Iris pigment epithelial cell (primary cell): ENCODE measurements around the gene HOXA13.

Experiments
- DNase-seq: peaks from one replicate; pipeline ENCODE4 v3.0.0-alpha.2; 2011; ENCODE audit warnings: low read depth

The HOXA13 gene

DNA sequence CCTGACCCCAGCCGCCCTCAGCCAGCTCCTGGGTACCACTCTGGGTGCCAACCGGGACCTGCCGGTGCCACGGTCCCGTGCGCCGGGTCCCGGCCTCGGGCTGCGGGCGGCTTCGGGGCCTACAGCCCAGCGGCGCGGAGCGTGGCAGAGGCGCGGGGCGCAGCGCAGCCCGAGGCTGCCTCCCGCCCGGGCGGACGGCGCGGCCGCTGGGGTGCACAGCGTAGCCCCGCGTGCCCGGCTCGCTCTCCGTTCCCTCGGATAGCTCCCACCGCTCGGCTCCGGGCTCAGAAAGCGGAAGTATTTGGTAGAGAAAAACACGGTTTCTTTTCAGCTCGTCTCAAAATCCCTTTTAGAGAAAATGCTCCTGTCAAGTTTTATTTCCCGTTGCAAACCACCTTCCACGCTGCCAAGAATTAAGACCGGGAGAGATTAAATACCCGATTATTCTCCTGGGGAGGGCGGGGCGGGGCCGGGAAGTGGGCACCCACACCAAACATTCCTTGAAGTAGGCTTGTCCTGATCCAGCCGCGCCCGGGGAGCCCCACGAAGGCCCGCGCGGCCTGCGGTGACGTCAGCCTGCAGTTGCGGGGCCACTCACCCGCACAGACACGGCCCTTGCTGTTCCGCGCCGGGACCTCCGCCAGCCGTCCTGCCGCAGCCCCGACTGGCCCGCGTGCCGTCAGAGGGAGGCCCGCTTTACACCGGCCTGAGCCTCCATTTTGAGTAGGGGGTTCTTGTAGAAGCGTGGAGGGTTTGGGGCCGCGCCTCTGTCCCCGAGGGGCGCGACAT is 7.2 kb downstream of the HOXA13 start:
- DNase-seq = no peak

DNA sequence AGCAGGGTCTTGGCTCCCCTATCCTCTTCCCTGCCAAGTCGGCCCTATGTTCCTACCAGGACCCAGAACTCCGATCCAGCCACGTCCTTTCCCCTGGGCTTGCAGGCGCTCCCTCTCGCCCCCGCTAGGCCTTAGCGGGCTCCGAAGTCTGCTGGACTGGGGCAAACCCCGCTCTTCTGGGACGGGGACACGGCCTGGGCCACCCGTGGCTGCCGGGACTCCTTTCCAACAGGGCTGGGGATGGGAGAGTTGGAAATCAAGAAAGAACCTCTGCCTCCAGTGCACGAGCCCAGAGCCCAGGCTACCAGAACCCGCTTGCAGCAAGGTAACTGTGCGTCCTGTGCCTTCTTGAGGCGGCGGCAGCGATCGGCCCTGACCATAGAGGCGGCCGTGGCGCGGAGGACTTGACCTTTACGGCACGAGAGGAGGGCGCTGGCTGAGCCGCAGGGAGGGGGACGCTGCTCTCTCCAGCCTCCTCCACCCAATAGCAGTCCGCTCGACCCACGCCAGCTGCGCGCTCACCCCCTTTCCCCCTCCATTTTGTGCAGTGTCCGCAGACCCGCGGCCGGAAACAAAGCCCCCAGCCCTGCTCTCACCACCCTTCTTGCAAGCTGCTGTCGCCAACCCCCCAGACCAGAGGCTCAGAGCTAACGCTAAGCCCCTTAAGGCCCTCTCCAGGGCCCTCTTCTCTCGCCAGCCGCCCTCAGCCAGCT is 7.9 kb downstream of the HOXA13 start:
- no peak for DNase-seq

DNA sequence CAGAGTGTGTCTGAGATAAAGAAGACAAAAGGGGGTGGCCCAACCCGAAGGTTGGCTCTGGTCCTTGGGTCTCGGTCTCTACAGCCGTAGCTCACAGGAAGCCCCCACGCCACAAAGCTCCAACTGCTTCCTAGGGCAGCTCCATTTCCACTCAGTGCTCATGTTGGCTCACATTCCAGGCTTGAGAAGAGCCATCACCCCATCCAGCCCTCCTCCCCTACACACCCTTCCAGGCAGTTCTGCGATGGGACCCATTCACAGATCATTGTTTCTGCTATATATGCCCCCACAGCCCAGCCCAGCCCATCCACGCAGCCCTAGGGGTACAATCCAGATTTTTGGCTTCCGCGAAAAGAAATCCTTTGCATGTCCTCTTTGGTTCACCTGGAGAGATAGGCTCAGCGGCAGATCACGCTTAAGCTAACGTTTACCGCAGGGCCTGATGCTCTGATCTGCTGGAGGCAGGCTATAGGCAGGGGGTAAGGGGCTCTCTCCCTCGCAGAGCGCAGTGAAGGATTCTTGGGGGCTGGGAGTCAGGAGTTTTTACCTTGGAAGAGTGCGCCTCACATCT is 8.6 kb downstream of the HOXA13 start:
- DNase-seq = no peak

DNA sequence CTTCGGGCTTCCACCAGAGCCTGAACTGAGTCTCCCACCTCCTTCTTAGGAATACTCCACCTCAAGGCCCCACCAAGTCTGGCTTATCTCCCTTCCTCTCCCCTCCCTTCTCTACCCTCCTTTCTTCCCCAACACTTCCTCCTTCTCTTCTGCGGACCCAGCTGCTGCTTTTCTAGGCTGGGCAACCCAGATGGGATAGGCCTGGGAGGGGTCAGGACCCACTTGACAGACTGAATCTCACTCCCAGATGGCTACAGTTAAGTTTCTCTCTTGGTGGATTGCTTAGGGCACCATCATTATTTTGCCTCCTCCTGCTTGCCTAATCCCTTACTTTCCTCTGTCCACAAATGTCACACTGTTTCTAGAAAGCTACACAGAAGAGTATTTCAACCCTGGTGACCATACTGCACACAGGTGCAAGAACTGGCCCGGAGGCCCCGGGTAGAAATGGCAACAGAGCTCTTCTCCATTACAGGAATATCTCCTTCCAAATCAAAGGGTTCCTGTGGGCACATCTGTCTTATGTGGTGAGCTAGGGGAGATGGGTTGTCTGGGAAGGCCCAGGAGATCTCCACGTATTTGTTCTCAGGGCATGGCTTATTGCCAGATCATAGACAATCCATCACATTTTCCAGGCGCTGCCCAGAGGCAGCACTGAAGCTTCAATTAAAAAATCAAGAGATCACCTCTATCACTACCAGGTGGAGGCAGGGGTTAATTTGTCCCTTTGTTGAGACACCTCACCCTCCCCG is 9.7 kb downstream of the HOXA13 start:
- no peak for DNase-seq

DNA sequence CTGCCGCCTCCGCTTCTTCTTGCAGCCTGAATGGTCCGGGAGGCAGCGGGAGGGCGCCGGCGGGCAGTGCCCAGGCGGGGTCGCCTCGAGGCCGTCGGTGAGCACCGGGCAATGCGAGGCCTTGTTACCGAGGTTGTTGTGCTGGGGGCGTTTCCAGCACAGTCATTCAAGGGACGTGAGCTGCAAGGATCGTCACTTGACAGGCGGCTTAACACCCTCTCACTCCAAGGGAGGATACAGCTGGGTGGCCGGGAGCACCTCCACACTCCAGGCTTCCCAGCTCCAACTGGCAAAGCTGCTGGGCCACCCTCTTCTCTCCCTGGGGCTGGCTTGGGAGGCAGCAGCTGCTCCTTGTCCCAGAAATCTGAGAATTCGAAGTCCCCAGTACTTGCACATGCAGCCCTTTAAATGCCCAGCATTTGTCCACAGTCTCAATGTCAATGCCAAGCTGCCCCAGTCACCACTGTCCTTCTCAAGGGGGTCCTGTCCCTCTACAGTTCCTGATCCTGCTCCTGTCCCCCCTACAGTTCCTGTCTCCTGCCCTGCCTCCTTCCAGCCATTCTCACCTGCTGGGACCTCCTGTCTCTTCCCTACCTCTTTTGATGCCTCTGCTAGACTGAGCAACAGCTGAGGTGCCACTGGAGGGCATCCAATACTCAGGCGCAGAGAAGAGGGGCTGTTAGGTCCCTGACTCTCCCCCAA is 10.4 kb downstream of the HOXA13 start:
- DNase-seq = no peak

DNA sequence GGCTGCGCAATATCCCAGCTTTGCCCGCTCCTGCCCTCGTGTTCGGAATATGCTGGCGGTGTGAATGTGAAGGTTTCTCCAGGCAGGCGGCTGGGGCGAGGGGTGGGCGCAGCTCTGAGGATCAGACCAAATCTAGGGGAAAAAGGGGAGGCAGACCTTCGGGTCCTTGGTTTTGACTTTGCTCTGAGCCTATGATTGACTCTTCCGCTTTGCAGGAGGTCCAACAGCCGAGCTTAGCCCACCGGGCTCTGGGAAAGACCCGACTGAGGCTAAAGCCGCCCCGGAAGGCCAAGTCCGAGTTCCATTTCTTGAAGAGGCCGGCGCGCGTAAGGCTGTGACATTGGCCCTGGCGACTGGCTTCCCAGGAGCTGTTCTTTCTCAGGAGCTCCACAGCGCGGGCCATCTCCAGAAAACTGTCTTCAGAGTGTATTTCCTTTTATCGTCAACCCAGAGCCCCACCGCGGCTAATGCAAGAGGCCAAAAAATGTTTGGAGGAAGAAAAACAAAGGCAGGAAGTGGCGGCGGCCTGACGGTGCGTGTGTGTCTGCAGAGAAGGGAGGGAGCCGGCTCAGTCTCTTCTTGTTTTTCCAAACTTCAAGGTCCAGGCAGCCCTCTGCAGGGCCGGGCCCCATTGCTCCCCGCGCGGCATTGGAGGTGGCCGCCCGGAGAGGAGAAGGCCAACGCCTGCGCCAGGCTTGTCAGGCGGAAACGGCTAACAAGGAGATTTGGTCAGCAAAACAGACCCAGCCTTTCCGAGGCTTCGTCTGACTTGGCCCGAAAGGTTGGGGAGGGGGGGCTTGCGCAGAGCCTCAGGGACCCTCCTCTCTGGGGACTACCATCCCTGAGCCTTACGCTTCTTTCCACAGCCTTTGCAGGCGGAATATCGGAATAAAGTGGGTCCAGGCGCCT is 11.3 kb downstream of the HOXA13 start:
- DNase-seq = no peak

DNA sequence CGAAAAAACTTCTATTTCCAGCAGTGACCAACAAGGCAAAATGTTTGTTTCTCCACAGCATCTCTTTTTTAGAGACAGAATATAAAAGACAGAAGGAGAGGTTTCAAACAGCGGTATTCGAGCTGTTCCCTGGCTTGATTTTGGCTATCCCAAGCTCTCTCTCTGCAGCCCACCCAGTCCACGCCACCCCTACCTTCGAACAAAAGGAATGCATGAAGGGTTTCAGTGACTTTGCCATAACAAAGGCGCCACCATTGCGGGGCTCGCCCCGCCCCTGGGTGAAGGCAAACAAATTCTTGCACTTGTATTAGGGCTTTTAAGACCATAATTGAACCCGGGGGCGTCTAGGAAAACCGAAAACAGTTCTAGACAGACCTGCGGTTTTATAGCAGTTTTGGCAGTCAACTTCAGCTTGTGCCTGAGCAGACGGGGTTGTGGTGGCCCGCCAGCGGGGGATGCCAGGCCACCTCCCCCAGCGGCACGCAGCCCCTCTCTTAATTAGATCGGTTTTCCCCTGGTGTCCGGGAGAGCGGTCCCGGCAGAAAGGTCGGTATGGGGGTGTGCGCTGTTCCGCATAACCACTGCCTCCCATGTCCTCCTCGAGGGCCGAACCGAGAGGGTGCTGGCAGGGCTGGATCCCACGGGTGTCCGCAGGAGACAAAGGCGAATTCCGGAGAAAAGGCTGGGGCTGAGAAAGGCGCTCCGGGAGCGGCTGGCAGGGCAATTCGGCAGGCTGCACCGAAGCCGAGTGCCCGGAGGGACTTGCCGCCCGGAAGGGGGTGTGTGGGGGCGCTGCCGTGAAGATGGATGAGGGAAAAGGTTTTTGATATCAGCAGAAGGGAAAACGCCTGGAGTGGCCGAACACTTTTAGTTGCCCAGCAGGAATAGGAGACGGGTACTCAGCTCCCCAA is 12.2 kb downstream of the HOXA13 start:
- DNase-seq = no peak

DNA sequence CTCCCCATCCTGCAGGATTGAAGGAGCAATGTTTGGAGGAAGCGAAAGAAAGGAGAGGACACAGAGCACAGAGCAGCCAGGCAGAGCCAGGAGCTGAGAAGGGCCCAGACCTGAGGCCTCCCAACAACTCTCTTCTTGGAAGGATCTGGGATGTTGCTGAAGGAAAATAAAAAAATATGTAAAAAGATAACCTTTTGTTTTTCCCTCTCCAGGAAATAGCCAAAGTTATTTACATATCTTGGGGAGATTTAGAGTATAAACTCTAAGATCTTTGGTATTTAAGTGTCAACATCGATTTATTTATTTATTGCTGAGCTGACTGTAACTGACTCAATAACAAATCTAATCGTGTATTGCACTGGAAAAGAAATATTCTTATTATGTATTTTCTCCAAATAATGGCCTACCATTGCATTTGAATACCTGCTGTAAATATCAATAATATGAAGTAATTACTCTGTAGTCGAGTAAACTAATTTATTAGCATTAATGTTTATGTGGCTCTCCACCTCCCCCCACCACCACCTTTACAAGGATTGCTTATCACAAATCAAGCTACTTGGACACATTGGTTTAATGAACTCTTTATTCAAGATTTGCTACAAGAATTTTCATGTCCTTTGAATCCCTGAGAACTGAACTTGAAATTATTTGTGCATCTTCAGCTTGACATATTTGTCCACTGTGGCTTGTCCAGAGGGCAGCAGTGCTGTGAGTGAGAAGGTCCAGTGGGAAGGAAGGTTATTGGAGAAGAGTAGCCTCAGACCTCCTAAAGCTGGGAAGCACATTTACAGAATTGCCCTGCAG is 13.0 kb downstream of the HOXA13 start:
- no peak for DNase-seq

DNA sequence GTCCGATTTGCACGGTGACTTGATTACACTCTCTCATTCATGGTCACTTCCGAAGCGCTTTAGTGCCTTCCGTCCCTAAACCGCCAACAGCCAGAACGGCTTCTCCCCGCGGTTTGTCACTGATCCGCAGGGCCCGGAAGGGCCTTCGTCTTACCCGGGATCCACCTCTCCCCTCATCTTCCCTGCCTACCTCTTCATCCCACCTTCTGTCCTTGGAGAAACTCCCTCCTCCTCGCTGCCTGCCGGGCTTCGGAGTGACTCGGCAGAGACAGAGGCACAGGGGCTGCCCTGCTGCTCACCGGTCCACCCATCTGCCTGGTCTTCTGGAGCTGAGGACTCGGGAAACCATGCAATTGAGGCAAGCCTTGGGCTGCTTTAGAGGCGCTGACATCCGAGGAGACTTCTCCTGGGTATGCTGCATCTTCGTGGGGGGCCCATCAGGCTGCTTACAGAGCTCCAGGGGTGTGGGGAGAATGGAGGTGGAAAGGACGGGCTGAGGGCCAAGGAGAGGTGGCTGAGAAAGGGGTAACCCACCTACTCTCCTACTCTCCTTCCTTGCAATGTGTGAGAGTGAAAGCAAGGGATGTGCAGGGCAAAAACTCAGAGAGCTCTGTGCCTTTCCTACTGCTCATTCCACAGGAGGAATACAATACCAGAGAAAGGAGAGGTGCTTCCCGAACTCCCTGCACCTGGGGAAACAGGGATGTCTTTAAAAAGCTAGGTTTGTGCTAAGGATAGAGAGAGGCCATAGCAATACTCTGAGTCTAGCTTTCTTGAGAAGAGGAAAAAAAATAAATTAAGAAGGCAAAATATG is 13.8 kb downstream of the HOXA13 start:
- no peak for DNase-seq

DNA sequence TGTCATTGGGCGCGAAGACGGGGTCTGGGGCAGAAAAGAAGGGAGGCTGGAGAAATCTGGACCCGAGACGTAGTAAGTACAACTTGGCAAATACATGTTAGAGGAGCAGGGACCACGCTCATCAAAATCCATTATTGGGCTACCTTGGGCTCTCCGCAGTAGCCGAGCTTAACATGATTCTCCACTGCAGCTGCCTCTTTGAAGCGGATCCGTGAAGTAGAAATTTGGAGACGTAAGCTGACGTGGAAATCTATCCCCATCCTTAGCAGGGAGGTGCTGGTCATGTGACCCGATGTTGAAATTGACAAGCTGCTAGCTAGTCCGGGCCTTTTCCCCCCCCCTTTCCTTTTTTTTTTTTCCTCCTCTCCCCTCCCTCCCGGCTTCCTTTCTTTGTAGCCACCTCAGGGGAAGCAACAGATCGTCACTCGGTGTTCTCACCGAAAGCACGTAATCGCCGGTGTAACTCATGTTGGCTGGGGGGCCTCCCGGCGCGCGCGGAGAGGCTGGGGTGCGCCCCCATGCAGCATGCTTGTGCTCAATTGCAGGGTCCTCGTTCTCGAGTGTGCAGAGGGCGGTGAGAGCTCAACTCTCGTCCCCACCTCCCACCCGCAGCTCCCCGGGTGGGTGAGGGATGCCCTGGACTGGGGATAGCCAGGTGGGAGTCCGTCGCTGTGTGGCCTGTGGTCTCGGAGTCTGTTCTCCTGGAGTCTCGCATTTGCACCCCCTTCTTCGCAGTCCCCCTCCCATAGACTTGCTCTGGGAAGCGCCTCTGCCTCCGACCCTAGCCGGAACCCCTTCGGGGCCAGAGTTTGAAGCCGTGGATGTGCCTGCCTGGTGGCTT is 14.7 kb downstream of the HOXA13 start, which contains the start of gene HOXA11:
Gene HOXA11 (minus strand): TSS at position 220 of the 841 bp plus-strand sequence. CDS start 88 bp downstream, at position 132.
- DNase-seq = no peak

DNA sequence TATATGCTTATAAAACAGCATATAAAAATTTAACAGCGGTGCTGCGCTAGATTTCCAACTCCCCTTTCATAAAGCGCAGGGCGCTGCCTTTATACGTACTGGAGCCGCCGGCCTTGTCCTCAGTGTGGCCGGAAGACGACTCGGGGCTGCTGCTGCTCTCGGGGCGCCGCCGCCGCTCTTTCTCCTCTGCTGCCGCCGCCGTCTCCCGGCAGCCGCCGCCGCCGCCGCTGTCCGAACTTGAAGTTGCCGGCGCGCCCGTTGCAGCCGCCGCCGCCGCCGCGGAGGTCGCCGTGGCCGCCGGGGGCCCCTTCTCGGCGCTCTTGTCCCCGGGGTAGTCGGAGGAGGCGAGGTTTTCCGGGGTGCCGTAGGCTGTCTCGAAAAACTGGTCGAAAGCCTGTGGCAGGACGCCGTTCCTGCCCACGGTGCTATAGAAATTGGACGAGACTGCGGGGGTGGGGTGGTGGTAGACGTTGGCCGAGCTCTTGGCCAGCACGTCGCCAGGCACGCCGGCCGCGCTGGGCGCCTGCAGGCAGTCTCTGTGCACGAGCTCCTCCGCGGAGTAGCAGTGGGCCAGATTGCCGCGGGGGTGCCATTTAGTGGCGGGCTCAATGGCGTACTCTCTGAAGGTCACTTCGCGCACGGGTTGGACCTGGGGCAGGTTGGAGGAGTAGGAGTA is 15.4 kb downstream of the HOXA13 start:
- peak; percentile 21 for DNase-seq

DNA sequence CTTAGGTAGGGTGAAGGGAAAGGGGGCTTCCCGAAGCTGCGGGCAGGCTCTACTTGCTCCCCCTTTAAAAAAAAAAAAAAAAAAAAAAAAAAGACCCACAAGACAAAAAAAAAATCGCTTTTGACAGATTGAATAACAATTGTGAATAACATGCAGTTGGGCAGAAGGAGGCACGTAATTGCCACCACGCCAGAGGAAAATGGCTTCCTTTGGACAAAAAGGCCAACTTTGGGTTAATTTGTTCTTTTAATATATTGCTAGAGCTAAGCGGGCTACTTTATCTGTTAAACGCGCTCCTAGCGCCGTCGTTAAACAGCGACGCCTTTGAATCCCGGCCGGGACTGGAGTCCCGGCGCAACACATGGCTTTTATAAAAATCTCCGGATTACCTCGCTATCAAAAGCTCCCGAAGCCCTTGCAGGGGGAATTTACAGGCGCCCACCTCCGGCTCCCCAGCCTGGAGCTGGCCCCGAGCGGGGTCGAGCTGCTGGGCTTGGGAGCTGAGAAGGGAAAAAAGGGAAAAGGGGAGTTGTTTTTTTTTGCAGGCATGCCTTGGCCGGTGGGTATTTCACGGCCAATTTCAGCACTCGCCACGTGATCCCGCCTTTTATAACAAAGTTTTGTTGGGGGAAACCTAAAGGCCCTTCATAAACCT is 16.1 kb downstream of the HOXA13 start:
- DNase-seq = no peak

DNA sequence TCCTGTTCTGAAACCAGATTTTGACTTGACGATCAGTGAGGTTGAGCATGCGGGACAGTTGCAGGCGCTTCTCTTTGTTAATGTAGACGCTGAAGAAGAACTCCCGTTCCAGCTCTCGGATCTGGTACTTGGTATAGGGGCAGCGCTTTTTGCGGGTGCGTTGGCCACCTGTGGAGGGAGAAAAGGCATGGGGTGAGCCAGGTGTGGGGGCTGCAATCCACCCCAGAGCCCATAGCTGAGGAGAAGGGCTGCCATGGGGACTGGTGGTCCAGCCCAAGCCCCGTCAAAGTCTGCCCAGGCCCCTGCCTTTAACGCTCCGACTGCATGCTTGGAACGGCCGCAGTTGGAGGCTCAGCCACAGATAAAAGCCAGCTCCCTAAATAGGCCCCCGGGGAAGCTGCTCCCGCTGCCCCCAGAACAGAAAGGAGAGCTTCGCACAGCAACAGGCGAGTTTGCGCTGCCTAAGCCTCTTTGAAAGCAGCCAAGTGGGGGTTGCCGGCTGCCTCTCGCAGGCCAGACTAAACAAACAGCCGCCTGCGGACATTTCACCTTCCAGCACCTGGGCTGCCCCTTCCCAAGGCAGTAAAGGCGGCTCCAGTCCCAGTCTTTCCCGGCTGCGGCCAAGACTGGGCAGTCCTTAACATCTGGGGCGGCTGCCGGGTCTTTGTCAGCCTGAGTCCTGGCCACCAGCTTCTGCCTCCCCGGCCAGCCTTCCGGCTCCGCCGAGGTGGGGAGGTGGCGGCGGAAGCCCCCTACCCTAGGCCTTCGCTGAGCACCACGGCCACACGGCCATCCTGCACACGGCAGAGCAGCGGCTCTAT is 16.8 kb downstream of the HOXA13 start:
- no peak for DNase-seq

DNA sequence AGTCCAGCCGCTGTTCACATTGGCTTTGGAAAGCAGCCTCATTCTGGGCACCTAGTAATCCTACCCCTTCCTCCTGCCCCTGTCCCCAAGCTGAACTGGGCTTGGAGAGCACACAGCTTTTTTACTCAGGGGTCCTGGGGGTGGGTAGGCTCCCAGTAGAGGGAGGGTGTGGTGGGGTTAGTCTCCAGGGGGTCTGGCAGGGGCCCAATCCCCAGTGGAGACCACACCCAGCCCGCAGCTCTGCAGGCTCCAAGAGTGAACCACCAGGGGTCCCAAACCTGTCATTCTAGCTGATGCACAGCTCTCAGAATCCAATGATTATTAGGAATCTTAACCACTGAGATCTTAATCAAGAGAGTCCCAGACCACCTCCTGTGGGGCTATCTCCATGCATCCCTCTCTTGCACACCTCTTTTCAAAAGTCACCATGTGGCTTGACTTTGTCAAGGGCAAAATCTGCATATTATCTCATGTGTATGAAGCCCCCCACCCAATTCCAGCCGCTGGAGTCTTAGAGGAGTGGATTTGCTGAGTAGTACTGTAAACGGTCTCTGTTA is 17.5 kb downstream of the HOXA13 start:
- no peak for DNase-seq
